GM10847 (cell line): ENCODE measurements around the gene SLC37A4.

Experiments used
- POLR2A ChIP-seq: IDR thresholded peaks from 2 replicates; pipeline ENCODE4 v1.6.1; 2011; ENCODE audit not compliant: insufficient read length; ENCODE audit errors: extremely low read depth

The SLC37A4 gene

DNA sequence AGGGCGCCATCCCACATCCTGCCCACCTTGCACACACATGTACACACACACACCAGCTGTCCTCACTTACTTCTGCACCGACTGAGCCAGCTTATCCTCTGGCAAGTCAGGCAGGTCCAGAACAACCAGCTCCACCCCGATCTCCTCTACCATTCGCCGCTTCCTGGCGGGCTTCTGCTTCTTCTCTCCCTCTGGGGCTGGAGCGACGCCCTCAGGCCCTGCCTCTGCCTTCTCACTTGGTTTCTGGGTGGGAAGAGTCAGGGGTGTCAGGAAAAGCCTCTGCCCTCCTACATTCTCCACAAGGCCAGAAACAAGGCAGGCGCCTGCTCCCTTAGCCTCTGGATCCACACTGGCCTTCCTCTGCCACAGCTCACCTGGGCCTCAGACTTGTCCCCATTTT, 18.0 kb upstream of the SLC37A4 start:
- TF ChIP-seq POLR2A = no peak

DNA sequence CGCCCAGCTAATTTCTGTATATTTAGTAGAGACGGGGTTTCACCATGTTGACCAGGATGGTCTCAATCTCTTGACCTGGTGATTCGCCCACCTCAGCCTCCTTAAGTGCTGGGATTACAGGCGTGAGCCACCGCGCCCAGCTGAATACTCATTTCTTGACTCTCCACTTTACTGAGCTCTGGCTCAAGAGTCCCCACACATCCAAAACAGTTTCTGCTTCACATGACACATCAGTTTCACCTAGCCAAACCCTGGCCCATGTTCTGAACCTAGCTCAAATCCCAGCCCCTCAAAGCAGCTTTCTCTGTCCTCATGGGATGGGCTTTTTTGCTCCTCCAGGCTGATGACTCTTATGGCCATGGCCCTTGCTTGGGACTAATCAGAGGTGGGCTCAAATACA, 16.5 kb upstream of the SLC37A4 start:
- no peak for TF ChIP-seq POLR2A

DNA sequence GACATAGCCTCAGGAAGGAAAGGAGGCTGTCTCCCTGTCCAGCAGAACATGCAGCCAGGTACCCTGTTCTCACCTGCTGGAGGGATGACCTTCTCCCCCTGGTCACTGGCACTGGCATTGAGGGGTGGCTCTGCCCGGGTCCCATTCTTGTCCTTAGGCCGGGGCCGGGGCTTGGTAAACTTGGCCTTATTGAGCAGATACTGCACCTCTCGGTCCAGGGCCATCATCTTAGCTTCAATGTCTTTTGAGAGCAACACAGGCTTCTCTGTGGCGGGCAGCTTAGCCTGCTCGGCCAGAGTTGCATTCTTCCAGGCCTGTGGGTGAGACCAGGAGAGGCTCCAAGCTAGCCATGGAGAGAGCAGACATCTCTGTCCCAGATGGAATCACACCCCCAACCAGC, 15.8 kb upstream of the SLC37A4 start:
- TF ChIP-seq POLR2A = no peak

DNA sequence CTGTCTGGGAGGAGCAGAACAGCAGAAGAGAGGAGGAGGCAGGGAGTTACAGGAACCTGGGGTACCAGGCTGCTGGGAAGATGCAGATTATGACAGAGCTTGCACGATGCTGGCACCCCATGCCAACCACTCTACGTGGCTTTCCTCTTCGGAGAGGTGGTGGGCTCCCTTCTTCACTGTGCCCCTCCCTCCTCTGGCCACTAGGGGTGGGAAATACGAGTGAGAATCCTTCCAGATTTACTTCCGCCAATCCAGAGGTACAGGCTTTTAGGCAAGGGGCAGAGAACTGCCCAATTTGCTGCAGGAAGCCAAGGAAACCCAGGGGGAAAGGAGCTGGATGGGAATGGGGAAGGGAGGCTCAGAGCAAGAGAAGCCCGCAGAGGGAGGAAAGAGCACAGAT, 14.0 kb upstream of the SLC37A4 start:
- no peak for TF ChIP-seq POLR2A

DNA sequence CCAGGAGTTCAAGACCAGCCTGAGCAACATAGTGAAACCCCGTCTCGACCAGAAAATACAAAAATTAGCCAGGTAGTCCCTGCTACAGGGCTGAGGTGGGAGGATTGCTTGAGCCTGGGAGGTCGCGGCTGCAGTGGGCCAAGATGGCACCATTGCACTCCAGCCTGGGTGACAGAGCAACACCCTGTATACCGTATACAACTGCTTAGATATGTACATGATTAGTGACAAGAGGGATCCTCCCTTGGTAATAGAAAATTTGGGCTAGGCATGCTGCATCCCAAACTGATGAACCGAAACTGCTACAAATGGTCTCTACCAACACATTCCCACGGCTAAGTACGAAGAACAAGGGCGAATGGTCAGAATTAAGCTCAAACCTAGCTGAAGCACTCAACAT, 12.2 kb upstream of the SLC37A4 start:
- TF ChIP-seq POLR2A = no peak

DNA sequence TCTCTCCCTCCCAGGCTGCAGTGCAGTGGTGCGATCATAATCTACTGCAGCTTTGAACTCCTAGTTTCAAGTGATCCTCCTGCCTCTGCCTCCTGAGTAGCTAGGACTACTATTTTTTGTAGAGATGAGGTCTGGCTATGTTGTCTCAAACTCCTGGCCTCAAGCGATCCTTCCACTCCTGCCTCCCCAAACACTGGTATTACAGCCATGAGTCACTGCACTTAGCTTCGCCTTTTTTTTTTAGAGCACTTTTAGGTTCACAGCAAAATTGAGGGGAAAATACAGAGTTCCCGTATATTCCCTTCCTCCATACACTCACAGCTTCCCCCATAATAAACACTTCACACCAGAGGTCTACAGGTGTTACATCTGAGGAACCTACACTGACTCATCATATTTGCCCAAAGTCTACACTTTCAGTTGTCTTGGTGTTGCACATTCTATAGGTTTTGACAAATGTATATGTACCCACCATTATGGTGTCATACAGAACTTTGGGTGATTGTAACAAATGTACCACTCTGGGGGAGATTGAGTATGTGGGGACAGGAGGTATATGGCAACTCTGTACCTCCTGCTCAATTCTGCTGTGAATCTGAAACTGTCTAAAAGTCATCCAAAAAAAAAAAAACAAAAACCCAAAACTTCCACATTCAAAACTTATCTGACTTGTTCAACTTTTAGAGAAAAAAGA, 11.3 kb upstream of the SLC37A4 start:
- no peak for TF ChIP-seq POLR2A

DNA sequence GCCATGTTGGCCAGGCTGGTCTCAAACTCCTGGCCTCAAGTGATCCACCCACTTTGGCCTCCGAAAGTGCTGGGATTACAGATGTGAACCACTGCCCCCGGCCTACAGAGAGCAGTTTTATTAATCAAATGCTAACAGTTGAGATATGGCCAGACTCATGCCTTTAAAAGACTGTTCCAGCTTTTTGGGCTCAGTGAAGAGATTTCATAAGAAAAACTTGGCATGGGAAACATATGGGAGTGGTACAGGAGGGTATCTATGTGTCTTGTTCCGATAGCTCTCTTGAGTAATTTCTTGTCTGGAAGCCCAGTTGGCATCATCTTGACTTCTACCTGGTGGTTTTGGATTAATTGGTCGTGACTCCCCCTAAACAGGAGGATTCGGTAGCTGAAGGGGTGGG, 8.2 kb upstream of the SLC37A4 start:
- TF ChIP-seq POLR2A = no peak

DNA sequence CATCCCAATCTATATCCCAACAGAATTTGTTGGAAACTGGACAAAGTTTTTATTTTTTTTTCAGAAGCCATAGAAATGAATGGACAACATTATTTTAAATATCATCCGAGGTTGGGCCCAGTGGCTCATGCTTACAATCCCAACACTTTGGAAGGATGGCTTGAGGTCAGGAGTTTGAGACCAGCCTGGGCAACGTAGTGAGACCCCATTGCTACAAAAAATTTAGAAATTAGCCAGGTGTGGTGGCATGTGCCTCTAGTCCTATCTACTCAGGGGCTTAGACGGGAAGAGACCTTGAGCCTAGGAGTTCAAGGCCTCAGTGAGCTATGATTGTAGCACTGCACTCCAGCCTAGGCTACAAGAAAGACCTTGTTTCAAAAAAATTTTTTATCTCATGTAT, 4.1 kb upstream of the SLC37A4 start:
- TF ChIP-seq POLR2A = no peak

DNA sequence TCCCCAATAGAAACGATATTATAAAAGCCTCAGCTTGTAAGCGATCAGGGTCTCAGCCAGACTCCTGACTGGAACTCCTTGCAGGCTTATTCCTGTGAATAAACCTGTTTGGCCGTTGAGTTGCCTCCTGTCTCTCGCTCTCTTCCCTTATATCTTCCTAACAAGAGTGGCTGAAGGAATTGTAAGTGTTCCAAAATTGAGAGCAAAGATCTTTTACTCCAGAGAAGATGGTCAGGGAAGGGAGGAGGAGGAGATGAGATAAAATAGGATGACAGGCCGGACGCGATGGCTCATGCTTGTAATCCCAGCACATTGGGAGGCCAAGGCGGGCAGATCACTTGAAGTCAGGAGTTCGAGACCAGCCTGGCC, 1.2 kb upstream of the SLC37A4 start:
- TF ChIP-seq POLR2A = no peak

DNA sequence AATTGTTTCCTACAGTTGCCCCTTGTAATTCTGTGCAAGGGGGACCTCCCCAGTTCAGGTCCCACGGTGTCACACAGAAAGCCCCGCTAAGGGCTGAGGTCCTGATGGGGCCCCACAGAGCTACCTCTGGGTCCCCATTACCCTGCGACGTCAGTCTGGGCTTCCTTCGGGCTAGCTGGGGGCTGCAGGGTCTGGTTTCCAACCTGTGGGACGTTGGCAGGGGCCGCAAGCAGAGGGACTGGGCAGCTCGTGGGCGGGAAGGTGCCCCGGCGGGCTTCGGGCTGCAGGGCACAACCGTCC, 698 bp downstream of the SLC37A4 start:
- TF ChIP-seq POLR2A = no peak

DNA sequence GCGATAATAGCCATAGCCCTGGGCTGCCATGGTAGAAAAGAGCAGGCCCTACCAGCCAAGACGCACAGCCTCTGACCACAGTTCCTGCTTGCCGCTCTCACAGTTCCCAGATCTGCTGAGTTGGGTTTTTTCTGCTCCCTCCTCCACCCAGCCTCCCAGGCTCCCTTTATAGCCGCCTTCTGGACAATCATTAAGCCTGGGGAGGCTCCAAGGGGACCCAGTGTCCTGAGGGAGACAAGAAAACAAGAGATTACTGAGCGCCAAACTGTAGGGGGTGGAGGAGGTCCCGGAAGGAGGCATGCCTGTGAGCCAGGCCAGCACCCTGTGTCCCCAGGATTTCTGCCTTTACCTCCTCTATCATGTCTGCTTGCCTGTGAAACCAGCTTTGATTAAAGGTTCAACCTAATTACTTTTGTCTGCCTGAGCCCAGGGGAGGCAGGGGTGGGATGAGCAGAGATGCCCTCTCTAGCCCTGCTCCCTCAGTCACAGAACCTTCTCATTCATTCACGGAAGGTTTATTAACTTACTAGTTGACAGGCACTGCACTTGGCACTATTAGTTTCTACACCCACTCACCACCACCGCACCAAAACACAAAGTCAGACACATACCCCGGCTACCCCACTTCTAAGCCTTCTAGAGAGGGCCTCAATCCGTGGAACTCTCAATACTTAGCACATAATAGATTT, 1.2 kb downstream of the SLC37A4 start:
- no peak for TF ChIP-seq POLR2A

DNA sequence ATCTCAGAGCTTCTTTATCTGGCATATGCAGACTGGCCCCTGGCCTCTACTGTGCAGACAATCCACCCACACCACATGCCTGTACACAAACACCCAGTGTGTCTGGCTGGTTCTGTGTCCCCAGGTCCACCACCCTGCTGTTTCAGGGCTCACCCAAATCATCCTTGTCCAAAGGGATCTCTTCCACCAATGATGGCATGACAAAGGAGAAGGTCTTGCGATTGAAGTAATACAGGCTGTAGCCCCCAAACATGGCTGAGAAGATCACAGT, 1.7 kb downstream of the SLC37A4 start:
- TF ChIP-seq POLR2A = no peak

DNA sequence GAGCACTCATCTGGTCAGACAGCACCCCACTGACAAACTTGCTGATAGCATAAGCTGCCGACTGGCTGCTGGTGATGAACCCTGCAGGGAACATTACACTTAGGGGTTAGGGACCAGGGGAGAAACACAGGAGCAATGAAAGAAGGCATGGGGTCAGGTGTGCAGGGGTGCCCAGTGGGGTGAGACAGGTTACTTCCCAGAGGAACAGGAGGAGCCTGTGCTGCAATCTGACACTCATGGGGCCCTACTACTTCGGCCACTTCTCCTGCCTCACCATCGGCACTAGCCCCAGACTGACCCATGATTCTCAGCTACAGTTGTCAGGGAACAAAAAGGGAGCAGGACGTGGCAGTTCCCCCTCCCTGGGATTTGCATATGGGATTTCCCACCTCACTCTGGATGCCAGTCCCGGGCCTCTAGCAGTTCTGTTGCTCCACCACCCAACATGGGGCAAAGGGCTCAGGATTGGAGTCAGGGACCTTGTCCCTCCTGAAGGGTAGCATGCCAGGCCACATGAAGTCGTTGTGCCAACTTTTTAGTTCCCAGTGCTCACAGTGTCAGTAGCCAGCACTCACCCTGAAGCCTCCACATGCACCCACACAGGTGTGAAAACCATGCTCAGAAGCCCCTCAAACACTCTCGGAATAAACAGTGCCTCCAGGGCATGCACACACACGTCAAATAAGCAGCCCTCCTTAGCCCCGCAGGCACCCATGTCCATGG, 2.2 kb downstream of the SLC37A4 start:
- TF ChIP-seq POLR2A = no peak

DNA sequence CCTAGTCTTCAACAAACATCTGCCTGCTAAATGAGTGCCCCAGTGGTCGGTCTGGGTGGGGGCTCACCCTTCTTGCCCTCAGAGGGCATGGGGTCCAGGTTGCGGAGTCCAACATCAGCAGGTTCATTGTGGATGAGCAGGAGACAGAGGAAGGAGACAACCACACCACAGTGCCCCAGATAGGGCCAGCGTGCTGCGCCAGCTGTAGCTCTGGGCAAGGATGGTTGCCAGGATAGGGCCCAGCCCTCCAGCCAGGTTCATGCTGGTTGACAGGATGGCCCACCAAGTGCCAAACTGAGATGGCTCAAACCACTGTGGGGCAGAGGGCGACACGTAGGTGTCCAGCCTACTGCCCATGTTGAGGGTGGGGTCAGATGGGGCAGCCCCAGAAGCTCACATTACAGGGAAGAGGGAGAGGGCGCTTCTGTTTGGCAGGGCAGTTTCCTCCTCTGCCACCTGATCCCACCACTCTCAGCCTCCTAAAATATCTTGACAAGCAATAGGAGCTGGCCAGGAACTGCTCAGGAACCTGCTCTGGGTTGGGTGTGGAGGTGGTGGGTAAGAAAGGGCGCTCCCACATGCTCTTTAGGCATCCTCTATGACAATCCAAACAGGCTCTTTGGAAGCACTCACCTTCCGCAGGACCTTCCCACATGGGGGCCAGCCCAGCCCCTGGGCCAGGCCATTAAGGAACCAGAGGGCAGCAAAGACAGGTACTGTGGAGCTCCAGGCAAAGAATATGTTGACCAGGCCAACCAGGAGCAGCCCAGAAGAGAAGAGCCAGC, 2.9 kb downstream of the SLC37A4 start:
- TF ChIP-seq POLR2A = no peak

DNA sequence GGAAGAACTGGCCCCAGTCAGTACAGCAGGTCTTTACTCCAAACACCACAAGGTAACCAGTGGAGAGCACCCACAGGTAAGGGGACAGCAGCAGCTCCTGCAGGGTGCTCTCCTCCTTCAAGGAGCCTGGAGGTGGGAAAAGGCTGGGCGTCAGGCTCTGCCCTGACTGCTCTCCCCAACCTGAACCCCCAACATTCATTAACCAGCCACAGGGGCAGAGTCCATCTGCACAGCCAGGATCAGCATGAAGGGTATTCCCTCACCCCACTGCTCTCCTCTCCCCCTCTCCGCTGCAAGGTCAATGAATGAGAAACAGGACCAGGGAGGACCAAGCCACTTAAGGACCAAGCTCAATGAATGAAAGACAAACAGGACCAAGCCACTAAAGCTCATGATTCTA, 3.7 kb downstream of the SLC37A4 start:
- TF ChIP-seq POLR2A = no peak

DNA sequence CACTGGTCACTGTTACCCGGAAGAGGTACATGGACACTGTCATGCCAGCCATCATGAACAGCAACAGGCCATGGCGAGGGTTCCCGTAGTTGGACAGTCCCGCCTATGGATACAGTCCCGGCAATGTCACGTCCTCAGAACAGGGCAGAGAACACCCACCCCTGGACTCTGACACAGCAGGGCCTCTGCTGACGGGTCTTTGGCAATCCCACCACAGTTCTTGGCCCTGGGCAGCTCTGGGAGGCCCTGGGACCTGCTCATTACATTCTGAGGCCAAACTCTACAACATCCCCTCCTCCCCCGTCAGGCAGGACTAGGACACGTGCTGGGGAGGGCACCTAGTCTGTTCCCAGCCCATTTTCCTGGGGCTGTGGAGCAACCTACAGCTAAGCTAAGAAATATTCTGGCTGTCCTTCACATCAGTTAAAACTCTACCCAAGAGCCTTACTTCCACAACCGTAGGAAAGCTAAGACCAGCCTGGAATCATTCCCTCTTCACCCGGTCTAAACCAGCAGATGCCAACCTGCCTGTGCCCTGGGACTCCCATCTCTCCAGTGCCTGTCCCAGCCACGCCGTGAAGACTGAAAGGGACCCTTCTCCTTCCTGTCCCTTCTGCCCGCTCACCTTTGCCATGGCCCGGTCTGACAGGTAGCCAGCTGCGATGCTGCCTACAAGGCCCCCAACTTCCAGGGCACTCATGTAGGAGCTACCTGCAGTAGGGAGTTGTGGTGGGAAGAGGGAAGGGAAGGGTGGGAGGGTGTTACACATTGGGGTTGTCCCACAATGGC, 4.5 kb downstream of the SLC37A4 start:
- TF ChIP-seq POLR2A = no peak

DNA sequence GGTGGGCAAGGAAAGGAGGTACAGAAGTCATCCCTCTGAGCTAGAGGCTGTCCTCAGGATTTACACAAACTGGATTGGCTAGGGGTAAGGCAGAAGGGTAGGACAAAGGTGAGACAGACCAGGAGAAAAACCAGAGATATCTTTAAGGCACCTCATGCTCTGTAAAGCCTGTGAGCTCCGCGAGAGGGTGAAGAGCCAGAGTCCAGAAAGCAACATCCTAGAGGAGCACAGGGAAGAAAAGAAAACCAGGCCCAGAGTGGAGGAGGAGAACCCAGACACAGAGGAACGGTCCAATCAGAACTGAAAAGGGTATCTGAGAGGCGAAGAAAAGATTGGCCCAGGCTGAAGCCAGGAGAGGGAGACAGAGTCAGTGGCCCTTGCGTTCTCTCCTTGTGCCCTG, 5.1 kb downstream of the SLC37A4 start:
- TF ChIP-seq POLR2A = no peak
